ENCODE measurements around the gene DNALI1.

DNA sequence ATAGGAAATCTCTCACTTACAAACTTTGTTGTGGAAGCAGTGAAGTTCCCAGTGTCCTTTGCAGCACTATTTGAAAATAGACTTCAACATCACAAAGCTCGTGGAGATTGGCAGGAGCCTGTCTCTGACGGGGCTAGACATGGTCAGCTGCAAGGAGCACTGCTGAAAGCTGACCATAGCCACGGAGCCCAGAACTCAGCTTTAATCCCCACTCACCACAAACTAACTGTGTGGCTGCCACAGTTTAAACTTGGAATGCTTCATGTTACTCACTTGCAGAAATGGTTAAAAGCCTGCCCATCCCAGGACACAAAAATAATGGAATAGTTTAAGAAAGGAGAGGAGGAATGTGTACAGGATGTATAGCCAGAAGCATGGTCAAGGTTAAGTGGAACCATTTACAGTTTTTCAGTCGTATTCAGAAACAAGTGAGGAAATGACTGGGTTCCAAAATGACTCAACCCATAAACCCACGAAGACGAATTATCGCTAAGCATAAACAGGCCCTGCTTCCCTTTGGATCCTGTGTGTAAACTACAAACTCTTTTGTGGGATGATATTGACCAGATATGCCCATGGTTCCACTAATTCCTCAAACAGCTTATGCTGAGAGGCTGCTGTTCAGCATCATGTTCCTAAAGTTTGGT, 18.2 kb downstream of the DNALI1 start:
- TF ChIP-seq CEBPB (IDR thresholded peaks at IDR 0.05; ENCODE audit: low read depth, low read length) = no peak
- no peak for TF ChIP-seq EP300 (IDR thresholded peaks at IDR 0.05; ENCODE audit: borderline replicate concordance in 1 of 2, low read depth in 2 of 2, low read length in 2 of 2)
- TF ChIP-seq RBBP5 (IDR thresholded peaks at IDR 0.05; ENCODE audit: borderline replicate concordance, low read depth, low read length) = no peak
